Activated T-cell treated with anti-CD3 and anti-CD28 coated beads, Interleukin-2, amount 50 U/mL, for 1 hour (primary cell): ENCODE data around the gene NOS1.

Experiments used
- DNase-seq: peaks from one replicate; pipeline ENCODE4 v3.0.0-alpha.2; 2020

The NOS1 gene

GRCh38 chr12:117167769-117168168 is 193.7 kb downstream of the NOS1 start:
- DNase-seq, result no peak

GRCh38 chr12:117166107-117166506 is 195.3 kb downstream of the NOS1 start:
- no peak for DNase-seq

- no peak for DNase-seq
Measured at GRCh38 chr12:117165342-117165741, 196.1 kb downstream of the NOS1 start.

GRCh38 chr12:117162633-117163032 is 198.8 kb downstream of the NOS1 start:
- DNase-seq, result no peak

- DNase-seq, result no peak
Measured at GRCh38 chr12:117162167-117162539, 199.3 kb downstream of the NOS1 start.

GRCh38 chr12:117161460-117162166 is 199.8 kb downstream of the NOS1 start:
- no peak for DNase-seq

- no peak for DNase-seq
Measured at GRCh38 chr12:117159674-117160073, 201.8 kb downstream of the NOS1 start.

- DNase-seq, result no peak
Measured at GRCh38 chr12:117158911-117159553, 202.4 kb downstream of the NOS1 start.
